Measurements from ENCODE around the gene PACS1.

DNA sequence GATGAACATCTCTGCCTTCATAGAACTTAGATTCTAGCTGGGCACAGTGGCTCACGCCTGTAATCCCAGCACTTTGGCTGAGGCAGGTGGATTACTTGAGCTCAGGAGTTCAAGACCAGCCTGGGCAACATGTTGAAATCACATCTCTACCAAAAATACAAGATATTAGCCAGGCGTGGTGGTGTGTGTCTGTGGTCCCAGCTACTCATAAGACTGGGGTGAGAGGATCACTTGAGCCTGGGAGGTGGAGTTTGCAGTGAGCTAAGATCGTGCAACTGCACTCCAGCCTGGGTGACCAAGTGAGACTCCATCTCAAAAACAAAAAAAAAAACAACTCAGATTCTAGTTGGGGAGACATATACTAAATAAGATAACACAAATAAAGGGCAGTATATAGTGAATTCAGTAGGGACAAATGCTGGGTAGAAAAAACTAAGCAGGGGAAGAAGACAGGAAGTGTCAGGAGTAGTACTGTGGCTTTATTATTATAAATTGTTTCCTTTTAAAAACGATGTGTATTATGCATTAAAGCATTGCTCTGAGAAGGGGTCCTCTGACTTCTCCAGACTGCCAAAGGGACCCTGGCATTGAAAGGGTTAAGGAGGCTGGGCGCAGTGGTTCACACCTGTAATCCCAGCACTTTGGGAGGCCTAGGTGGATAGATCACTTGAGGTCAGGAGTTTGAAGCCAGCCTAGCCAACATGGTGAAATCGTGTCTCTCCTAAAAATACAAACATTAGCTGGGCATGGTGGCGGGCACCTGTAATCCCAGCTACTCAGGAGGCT is 46.7 kb downstream of the PACS1 start:
- TF ChIP-seq, protein P1, sequence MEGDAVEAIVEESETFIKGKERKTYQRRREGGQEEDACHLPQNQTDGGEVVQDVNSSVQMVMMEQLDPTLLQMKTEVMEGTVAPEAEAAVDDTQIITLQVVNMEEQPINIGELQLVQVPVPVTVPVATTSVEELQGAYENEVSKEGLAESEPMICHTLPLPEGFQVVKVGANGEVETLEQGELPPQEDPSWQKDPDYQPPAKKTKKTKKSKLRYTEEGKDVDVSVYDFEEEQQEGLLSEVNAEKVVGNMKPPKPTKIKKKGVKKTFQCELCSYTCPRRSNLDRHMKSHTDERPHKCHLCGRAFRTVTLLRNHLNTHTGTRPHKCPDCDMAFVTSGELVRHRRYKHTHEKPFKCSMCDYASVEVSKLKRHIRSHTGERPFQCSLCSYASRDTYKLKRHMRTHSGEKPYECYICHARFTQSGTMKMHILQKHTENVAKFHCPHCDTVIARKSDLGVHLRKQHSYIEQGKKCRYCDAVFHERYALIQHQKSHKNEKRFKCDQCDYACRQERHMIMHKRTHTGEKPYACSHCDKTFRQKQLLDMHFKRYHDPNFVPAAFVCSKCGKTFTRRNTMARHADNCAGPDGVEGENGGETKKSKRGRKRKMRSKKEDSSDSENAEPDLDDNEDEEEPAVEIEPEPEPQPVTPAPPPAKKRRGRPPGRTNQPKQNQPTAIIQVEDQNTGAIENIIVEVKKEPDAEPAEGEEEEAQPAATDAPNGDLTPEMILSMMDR (IDR thresholded peaks at IDR 0.05), result no peak
- TF ChIP-seq EZH2 (IDR thresholded peaks at IDR 0.05; ENCODE audit: borderline replicate concordance, insufficient read depth, low read depth, low read length, poor library complexity, severe bottlenecking), result no peak
